CD4-positive, CD25-positive, alpha-beta regulatory T cell (primary cell): ENCODE results near the gene MYO7A. TPM values are rescaled to one million over a fixed set of nuclear protein-coding genes. Genes with fewer than 3 reads are reported as not detected.

Source experiments
- ATAC-seq, 2 donors: fragments of 150-1000 bp; cut with Tn5 transposase; one replicate each; pipeline ENCODE4 v1.10.0; 2021; ENCODE audit warnings: low read depth in 2 of 2, moderate number of reproducible peaks in 2 of 2, moderate library complexity in 1 of 2
- DNase-seq, 3 donors: peaks; one replicate each; pipeline versions ENCODE4 v3.0.0 to v3.0.0-alpha.2; 2012 to 2022; ENCODE audit warnings: mixed read lengths in 1 of 3
- H3K27ac ChIP-seq: one replicate; pipeline ENCODE4 v1.7.0; 2013; ENCODE audit warnings: mild to moderate bottlenecking, low read length; ENCODE audit not compliant: insufficient read depth, poor library complexity, severe bottlenecking
- H3K27me3 ChIP-seq: one replicate; pipeline ENCODE4 v1.7.0; 2013; ENCODE audit warnings: low read length; ENCODE audit not compliant: control insufficient read depth, insufficient read depth
- H3K36me3 ChIP-seq: one replicate; pipeline ENCODE4 v1.7.0; 2013; ENCODE audit warnings: mild to moderate bottlenecking, low read length, moderate library complexity; ENCODE audit not compliant: control insufficient read depth, insufficient read depth
- H3K4me1 ChIP-seq: 2 replicates; pipeline ENCODE4 v1.7.0; 2013; ENCODE audit warnings: mild to moderate bottlenecking, low read length; ENCODE audit not compliant: insufficient read depth, control insufficient read depth, poor library complexity, severe bottlenecking
- H3K4me3 ChIP-seq: one replicate; pipeline ENCODE4 v1.7.0; 2013; ENCODE audit warnings: low read depth, mild to moderate bottlenecking, low read length, moderate library complexity
- H3K9me3 ChIP-seq, 2 experiments: 1 replicate in 1 of 2; 2 replicates in 1 of 2; pipeline ENCODE4 v1.7.0; 2013; ENCODE audit warnings: low read length in 2 of 2, mild to moderate bottlenecking in 1 of 2, moderate library complexity in 1 of 2; ENCODE audit not compliant: control insufficient read depth in 2 of 2
- H3K27ac Mint-ChIP-seq, 3 donors: one replicate each; pipeline ENCODE4 v1.8.0; 2020 to 2022; ENCODE audit warnings: mild to moderate bottlenecking in 3 of 3, mixed read lengths in 3 of 3, moderate library complexity in 2 of 3
- H3K27me3 Mint-ChIP-seq: one replicate; pipeline ENCODE4 v1.8.0; 2022; ENCODE audit warnings: mild to moderate bottlenecking, mixed read lengths
- H3K36me3 Mint-ChIP-seq: one replicate; pipeline ENCODE4 v1.8.0; 2020; ENCODE audit warnings: mixed read lengths
- H3K4me1 Mint-ChIP-seq, 4 donors: one replicate each; pipeline ENCODE4 v1.8.0; 2020 to 2022; ENCODE audit warnings: mixed read lengths in 4 of 4, mild to moderate bottlenecking in 1 of 4
- H3K4me3 Mint-ChIP-seq, 4 donors: one replicate each; pipeline ENCODE4 v1.8.0; 2020 to 2022; ENCODE audit warnings: mild to moderate bottlenecking in 4 of 4, mixed read lengths in 4 of 4, moderate library complexity in 3 of 4
- H3K9me3 Mint-ChIP-seq, 7 donors: one replicate each; pipeline ENCODE4 v1.8.0; 2020 to 2022; ENCODE audit warnings: mixed read lengths in 7 of 7, mild to moderate bottlenecking in 3 of 7, moderate library complexity in 2 of 7
- polyA plus RNA-seq, 4 donors: library from polyadenylated mRNA; unstranded; fragments of 300-500 nt; fragmentation: Illumina TruSeq; gene quantifications; one replicate each; pipeline ENCODE4 v1.2.3, GENCODE V29; 2021
- total RNA-seq: library from RNA; stranded (reverse); gene quantifications from one replicate; pipeline ENCODE4 v1.2.3, GENCODE V29; 2022

MYO7A gene
- total and polyA plus RNA-seq, 5 donors from 2014 or later, result 0.12 to 0.84 (median 0.18) TPM; not detected in 1

DNA sequence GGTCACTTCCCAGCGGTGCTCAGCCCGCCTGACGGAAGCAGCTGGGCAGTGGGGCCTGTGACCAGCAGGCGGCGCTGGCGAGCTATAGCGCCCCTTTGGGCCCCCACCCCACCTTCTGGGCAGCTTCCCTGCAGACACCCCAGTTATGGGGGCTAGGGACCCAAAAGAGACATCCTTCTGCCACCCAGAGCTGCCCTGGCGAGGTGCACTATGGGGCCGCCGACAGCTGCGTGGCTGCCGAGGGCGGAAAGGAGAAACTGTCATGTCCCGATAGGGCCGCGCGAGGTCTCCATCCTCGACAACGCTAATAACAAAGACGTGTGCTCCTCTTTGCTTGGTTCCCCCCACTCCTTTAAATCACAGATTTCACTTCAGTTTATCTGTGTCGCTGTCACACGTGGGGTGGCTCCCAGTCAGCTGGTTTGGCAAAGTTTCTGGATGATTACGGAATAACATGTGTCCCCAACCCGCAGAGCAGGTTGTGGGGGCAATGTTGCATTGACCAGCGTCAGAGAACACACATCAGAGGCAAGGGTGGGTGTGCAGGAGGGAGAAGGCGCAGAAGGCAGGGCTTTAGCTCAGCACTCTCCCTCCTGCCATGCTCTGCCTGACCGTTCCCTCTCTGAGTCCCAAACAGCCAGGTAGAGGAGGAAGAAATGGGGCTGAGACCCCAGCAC lies 673 bp upstream of the MYO7A start:
- Histone ChIP-seq H3K27ac (no peak overlapping the region), H3K27me3 (no peaks in the 10 kb centered on the region), H3K36me3 (no peaks in the 10 kb centered on the region), H3K9me3 (no peaks in the 10 kb centered on the region), H3K4me3 (peak overlapping the region; percentile 47), H3K4me1 (peaks cover 11% of the 10 kb centered on the region)
- DNase-seq, result peak; percentile 30 to 55 (median 52)
- Mint-ChIP-seq H3K4me3 (peak overlapping the region; percentile 63 to 77 (median 71)), H3K9me3 (no peaks in the 10 kb centered on the region), H3K4me1 (peaks cover 0 to 12% (median 0%) of the 10 kb centered on the region in 4 donors), H3K27me3 (peaks cover 13% of the 10 kb centered on the region), H3K36me3 (peaks cover 5% of the 10 kb centered on the region), H3K27ac (peak overlapping the region in 1 of 3 donors; percentile 69)
- ATAC-seq, result peak; percentile 55 to 66

DNA sequence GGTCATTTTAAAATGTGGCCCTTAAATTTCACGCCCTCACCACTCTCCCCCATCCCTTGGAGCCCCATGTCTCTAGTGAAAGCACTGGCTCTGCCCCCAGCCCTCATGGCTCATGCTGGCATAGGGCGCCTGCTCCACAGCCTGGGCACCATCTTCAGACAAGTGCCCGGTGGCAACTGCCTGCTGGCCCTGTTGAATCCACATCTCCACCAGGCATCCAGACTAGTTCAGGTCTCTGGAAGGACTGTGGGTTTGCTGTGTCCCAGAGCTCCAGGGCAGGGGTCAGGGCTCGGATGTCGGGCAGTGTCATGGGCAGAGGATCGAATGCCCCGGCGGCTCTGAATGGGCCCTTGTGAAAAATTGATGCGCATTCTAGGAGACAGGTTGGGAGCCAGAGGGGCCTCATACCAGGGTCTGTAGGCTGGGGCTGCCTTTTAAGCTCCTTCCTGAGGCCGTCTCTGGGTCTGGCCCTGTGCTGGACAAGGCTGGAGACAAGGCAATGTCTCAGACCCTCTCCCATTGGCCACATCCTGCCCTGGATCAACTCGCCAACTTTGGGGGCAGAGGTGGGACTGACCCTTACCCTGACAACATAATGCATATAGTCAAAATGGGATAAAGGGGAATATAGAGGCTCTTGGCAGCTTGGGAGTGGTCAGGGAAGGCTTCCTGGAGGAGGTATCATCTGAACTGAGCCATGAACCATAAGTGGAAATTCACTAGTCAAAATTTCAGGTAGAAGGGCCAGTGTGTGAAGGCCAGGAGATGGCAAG lies 1.2 kb downstream of the MYO7A start:
- ATAC-seq (no peak), DNase-seq (no peak)
- no peaks in the 10 kb centered on the region for H3K36me3 ChIP-seq
- H3K4me3 ChIP-seq, result no peak overlapping the region
- Mint-ChIP-seq H3K27me3 (peaks cover 7% of the 10 kb centered on the region), H3K9me3 (no peaks in the 10 kb centered on the region), H3K27ac (peak overlapping the region in 1 of 3 donors; percentile 69), H3K4me1 (peaks cover 0 to 12% (median 0%) of the 10 kb centered on the region in 4 donors), H3K36me3 (no peaks in the 10 kb centered on the region), H3K4me3 (peak overlapping the region in 1 of 4 donors; percentile 24)
- H3K4me1 ChIP-seq, result peaks cover 11% of the 10 kb centered on the region
- H3K27ac ChIP-seq, result no peak overlapping the region
- no peaks in the 10 kb centered on the region for H3K9me3 ChIP-seq
- no peaks in the 10 kb centered on the region for H3K27me3 ChIP-seq

DNA sequence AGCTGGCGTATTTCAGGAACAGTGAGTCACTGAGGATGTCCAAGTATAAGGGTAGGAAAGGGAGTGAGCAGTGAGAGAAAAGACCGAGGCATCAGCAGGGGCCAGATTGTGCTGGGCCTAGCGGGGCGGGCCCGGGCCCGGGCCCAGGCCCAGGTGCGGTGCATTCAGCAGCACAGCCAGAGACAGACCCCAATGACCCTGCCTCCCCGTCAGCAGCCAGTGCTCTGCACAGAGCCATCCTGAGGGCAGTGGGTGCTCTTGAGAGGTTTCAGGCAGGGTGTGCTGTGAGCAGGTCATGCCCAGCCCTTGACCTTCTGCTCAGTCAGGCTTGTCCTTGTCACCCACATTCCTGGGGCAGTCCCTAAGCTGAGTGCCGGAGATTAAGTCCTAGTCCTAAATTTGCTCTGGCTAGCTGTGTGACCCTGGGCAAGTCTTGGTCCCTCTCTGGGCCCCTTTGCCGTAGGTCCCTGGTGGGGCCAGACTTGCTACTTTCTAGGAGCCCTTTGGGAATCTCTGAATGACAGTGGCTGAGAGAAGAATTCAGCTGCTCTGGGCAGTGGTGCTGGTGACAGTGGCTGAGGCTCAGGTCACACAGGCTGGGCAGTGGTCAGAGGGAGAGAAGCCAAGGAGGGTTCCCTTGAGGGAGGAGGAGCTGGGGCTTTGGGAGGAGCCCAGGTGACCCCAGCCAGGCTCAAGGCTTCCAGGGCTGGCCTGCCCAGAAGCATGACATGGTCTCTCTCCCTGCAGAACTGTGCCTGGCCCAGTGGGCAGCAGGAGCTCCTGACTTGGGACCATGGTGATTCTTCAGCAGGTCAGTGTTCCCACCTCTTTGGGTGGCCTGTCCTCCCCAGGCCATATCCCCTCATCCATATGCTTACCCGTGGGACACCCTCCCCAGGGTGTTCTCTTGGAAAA lies 2.1 kb downstream of the MYO7A start:
- no peak for ATAC-seq
- Mint-ChIP-seq H3K27me3 (peaks cover 6% of the 10 kb centered on the region), H3K4me1 (peaks cover 0 to 12% (median 0%) of the 10 kb centered on the region in 4 donors), H3K9me3 (no peaks in the 10 kb centered on the region), H3K36me3 (no peaks in the 10 kb centered on the region), H3K4me3 (no peak overlapping the region), H3K27ac (no peak overlapping the region)
- no peak for DNase-seq
- no peaks in the 10 kb centered on the region for H3K9me3 ChIP-seq
- H3K36me3 ChIP-seq, result no peaks in the 10 kb centered on the region
- H3K4me3 ChIP-seq, result no peak overlapping the region
- no peaks in the 10 kb centered on the region for H3K27me3 ChIP-seq
- peaks cover 11% of the 10 kb centered on the region for H3K4me1 ChIP-seq
- no peak overlapping the region for H3K27ac ChIP-seq

DNA sequence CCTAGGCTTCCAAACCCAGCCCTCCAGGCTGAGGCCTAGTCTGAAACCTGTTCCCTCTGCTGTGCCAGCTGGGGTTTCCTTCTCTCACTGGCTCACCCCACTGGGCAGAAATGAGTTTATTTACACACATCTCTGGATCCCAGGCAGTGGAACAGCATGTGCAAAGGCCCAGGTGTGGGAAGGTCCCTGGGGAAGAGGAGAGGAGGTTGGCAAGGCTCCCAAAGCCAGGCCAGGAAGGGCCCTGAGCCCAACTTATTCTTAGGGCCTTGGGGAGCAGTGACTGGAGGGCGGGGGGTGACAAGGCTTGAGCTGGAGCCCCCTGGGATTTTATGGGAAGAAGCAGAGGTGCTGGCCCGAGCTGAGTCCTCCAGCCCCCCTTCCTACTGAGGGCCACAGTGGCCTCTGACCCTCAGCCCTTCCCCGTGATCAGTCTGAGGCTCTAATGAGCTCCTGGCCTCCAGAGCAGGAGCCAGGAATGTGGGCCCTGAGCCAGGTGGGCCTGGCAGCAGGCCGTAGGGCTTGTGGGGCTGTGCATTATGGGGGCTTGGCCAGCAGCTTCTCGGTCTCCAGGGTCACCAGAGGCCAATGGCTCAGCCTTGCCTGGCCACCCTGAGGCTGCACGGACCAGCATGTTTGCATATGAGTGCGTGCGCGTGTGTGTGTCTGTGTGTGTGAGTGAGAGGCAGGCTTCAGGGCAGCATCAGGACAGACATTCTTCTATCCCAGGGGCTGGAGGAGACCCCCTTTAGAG lies 2.9 kb downstream of the MYO7A start:
- Mint-ChIP-seq H3K27ac (no peak overlapping the region), H3K36me3 (no peaks in the 10 kb centered on the region), H3K4me1 (peaks cover 0 to 12% (median 0%) of the 10 kb centered on the region in 4 donors), H3K9me3 (no peaks in the 10 kb centered on the region), H3K4me3 (no peak overlapping the region), H3K27me3 (peaks cover 6% of the 10 kb centered on the region)
- DNase-seq (no peak), ATAC-seq (no peak)
- Histone ChIP-seq H3K27ac (no peak overlapping the region), H3K4me1 (peaks cover 11% of the 10 kb centered on the region), H3K9me3 (no peaks in the 10 kb centered on the region), H3K4me3 (no peak overlapping the region), H3K36me3 (no peaks in the 10 kb centered on the region), H3K27me3 (no peaks in the 10 kb centered on the region)

DNA sequence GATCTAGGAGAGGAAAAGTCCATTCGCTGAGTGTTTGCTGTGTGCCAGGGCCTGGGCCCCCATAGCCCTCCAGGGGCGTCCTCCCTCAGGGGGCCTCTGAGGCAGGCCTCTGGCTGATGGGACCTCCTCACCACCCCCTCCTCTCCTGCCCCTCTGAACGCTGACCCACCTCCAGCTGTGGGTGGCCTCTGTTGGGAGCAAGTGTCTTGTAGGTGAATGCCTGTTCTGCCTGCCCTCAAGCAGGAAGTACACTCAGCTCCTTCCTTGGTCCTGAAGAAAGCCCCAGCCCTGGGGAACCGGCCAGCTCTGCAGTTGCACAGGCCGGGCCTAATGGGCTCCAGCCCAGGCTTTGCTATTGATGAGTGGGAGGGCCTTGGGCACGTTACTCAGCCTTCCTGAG lies 3.5 kb downstream of the MYO7A start:
- Mint-ChIP-seq H3K27me3 (peaks cover 6% of the 10 kb centered on the region), H3K4me3 (no peak overlapping the region), H3K9me3 (no peaks in the 10 kb centered on the region), H3K36me3 (no peaks in the 10 kb centered on the region), H3K27ac (no peak overlapping the region), H3K4me1 (peaks cover 0 to 12% (median 3%) of the 10 kb centered on the region in 4 donors)
- ATAC-seq (no peak), DNase-seq (no peak)
- Histone ChIP-seq H3K9me3 (no peaks in the 10 kb centered on the region), H3K4me1 (peaks cover 11% of the 10 kb centered on the region), H3K27ac (no peak overlapping the region), H3K4me3 (no peak overlapping the region), H3K27me3 (no peaks in the 10 kb centered on the region), H3K36me3 (no peaks in the 10 kb centered on the region)

DNA sequence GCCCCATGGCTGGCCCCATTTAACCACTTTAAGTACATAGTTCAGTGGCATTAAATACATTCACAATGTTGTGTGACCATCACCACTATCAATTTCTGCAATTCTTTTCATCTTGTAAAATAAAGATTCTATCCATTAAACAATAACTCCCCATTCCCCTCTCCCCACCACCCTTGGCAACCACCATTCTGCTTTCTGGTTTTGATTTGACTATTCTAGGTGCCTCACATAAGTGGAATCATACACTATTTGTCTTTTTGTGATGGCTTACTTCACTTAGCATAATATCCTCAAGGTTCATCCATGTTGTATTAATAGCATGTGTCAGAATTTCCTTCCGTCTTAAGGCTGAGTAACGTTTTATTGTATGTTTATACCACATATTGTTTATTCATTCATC lies 7.0 kb downstream of the MYO7A start:
- no peak overlapping the region for H3K4me3 Mint-ChIP-seq
- H3K27me3 ChIP-seq, result no peaks in the 10 kb centered on the region
- no peak overlapping the region for H3K27ac Mint-ChIP-seq
- peaks cover 8% of the 10 kb centered on the region for H3K27me3 Mint-ChIP-seq
- peaks cover 0 to 6% (median 0%) of the 10 kb centered on the region in 4 donors for H3K4me1 Mint-ChIP-seq
- no peaks in the 10 kb centered on the region for H3K9me3 ChIP-seq
- DNase-seq, result no peak
- no peak for ATAC-seq
- H3K36me3 ChIP-seq, result no peaks in the 10 kb centered on the region
- H3K4me3 ChIP-seq, result no peak overlapping the region
- no peaks in the 10 kb centered on the region for H3K4me1 ChIP-seq
- H3K36me3 Mint-ChIP-seq, result no peaks in the 10 kb centered on the region
- H3K9me3 Mint-ChIP-seq, result no peaks in the 10 kb centered on the region
- H3K27ac ChIP-seq, result no peak overlapping the region

DNA sequence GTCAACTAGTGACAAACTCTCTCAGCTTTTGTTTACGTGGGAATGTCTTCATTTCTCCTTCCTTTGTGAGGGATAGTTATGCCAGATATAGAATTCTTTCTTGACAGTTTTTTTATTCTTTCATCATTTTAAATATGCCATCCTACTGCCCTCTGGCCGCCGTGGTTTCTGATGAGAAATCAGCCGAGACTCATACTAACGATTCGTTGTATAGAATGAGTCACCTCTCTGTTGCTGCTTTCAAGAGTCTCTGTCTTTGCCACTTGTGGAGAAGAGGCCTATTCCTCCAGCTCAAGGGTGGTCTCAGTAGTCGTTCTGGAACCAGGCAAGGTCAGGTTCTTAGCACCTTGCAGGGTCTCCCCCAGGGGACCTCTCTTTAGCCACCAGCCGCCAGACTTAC lies 8.0 kb downstream of the MYO7A start:
- peaks cover 8% of the 10 kb centered on the region for H3K27me3 Mint-ChIP-seq

More for the DNA sequence above, 8.0 kb downstream of the MYO7A start:
- ATAC-seq (no peak), DNase-seq (no peak)
- no peak overlapping the region for H3K4me3 ChIP-seq
- H3K9me3 ChIP-seq, result no peaks in the 10 kb centered on the region
- Mint-ChIP-seq H3K4me3 (no peak overlapping the region), H3K27ac (no peak overlapping the region), H3K36me3 (no peaks in the 10 kb centered on the region), H3K4me1 (peaks cover 0 to 6% (median 0%) of the 10 kb centered on the region in 4 donors), H3K9me3 (no peaks in the 10 kb centered on the region)
- H3K36me3 ChIP-seq, result no peaks in the 10 kb centered on the region
- H3K4me1 ChIP-seq, result no peaks in the 10 kb centered on the region
- H3K27me3 ChIP-seq, result no peaks in the 10 kb centered on the region
- no peak overlapping the region for H3K27ac ChIP-seq
